Upper lobe of right lung (tissue), 1 donor: ENCODE data around the gene ARV1. TPM values are rescaled to one million over a fixed set of nuclear protein-coding genes. Genes with fewer than 3 reads are reported as not detected.
"Not testable (repeated sequence)": the region's sequence is repeated elsewhere in the genome, so short reads cannot be mapped to it uniquely, and the experiment has no call there.

Source experiments
- ATAC-seq: fragments of 200-7000 bp; cut with Tn5 transposase; one replicate; pipeline ENCODE4 v1.9.1; 2020; ENCODE audit warnings: mild to moderate bottlenecking, moderate library complexity
- DNase-seq: peaks from one replicate; pipeline ENCODE4 v3.0.0-alpha.2; 2020
- H3K27ac ChIP-seq: fragments of 200-600 bp; one replicate; pipeline ENCODE4 v1.8.0; 2022
- H3K27me3 ChIP-seq: fragments of 200-600 bp; one replicate; pipeline ENCODE4 v1.8.0; 2022; ENCODE audit warnings: mild to moderate bottlenecking
- H3K36me3 ChIP-seq: fragments of 200-600 bp; one replicate; pipeline ENCODE4 v1.8.0; 2022
- H3K4me1 ChIP-seq: fragments of 200-600 bp; one replicate; pipeline ENCODE4 v1.8.0; 2022
- H3K4me3 ChIP-seq: fragments of 200-600 bp; one replicate; pipeline ENCODE4 v1.8.0; 2022; ENCODE audit warnings: mild to moderate bottlenecking
- H3K9me3 ChIP-seq: fragments of 200-600 bp; one replicate; pipeline ENCODE4 v1.8.0; 2022
- CTCF ChIP-seq: fragments of 200-600 bp; IDR thresholded peaks from one replicate; pipeline ENCODE4 v1.8.0; 2022; ENCODE audit warnings: antibody characterized with exemption
- intact Hi-C: fragments of 100-400 bp; cut with DNase I; formaldehyde crosslinking; loops from one replicate; pipeline ENCODE4 v1.11.0; 2022
- total RNA-seq: library from RNA; stranded (reverse); fragmentation: NEBNext Ultra II Directional; extraction: Animal tissue kit (Norgen Biotek cat#: 25700); gene quantifications from one replicate; pipeline ENCODE4 v1.2.1, GENCODE V29; 2021
- donor health status: DM: no; HTN: yes; CAD: no; lungs with severe emphysema.

ARV1 gene
- total RNA-seq, 1 donor from 2014 or later, result 19.9 TPM

DNA sequence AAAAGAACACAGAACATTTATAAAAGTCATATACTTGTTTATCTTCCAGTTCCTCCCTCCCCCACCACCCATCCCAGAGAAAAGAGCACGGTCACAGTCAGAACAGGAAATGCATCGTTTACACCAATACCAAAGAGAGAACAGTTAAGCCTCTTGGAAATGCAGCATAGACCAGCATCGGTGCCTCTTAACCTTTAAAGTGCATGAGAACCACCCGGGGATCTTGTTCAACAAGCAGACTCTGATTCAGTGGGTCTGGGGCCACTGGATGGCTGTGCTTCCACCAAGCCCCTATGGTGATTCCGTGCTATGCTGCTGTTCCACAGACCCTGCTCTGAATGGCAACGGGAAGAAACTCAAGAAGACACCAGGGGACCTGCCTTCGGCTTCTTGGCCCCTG, 41.9 kb downstream of the ARV1 start:
- ATAC-seq (peak; percentile 16), DNase-seq (no peak)
- Histone ChIP-seq H3K9me3 (no peaks in the 10 kb centered on the region), H3K4me1 (peaks cover 18% of the 10 kb centered on the region), H3K27ac (peak overlapping the region; percentile 59), H3K4me3 (no peak overlapping the region), H3K36me3 (peaks cover 5% of the 10 kb centered on the region), H3K27me3 (no peaks in the 10 kb centered on the region)
- intact Hi-C loops, result no loop called here
- no peak for TF ChIP-seq CTCF

GRCh38 chr1:231021540-231022031, 42.7 kb downstream of the ARV1 start:
- no peak for DNase-seq
- H3K4me3 ChIP-seq, result no peak overlapping the region
- H3K27ac ChIP-seq, result no peak overlapping the region
- H3K4me1 ChIP-seq, result peaks cover 18% of the 10 kb centered on the region
- H3K36me3 ChIP-seq, result peaks cover 5% of the 10 kb centered on the region
- H3K9me3 ChIP-seq, result no peaks in the 10 kb centered on the region
- H3K27me3 ChIP-seq, result no peaks in the 10 kb centered on the region
- ATAC-seq, result peak; percentile 65
- no peak for TF ChIP-seq CTCF
- intact Hi-C loops, result no loop called here

DNA sequence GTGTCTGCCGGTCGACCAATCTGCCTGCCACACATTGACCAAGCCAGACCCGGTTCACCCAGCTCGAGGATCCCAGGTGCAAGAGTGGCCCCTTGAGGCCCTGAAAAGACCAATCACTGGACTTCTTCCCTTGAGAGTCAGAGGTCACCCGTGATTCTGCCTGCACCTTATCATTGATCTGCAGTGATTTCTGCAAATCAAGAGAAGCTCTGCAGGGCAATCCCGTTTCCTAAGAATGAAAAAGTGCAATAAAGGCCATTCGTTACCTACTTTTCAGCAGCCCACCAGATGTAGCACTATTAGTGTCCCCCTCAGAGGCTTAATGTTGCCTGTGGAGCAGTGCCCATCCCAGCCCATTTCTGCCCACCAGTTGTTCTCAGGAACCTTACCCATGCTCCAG, 43.6 kb downstream of the ARV1 start:
- H3K4me3 ChIP-seq, H3K9me3 ChIP-seq, H3K27ac ChIP-seq, H3K27me3 ChIP-seq, DNase-seq, intact Hi-C loops, ATAC-seq, H3K36me3 ChIP-seq: not testable (repeated sequence)
- peaks cover 19% of the 10 kb centered on the region for H3K4me1 ChIP-seq

GRCh38 chr1:231023150-231023549, 44.3 kb downstream of the ARV1 start:
- no peaks in the 10 kb centered on the region for H3K9me3 ChIP-seq
- ATAC-seq, result no peak
- no peak overlapping the region for H3K27ac ChIP-seq
- DNase-seq, result no peak
- TF ChIP-seq CTCF, result no peak
- H3K4me1 ChIP-seq, result peaks cover 25% of the 10 kb centered on the region
- H3K4me3 ChIP-seq, result no peak overlapping the region
- peaks cover 5% of the 10 kb centered on the region for H3K36me3 ChIP-seq
- no peaks in the 10 kb centered on the region for H3K27me3 ChIP-seq
- intact Hi-C loops, result no loop called here

- intact Hi-C loops, result no loop called here
- no peak for ATAC-seq
- no peak overlapping the region for H3K27ac ChIP-seq
Observed at GRCh38 chr1:231026576-231026975, 47.7 kb downstream of the ARV1 start.

More at GRCh38 chr1:231026576-231026975, 47.7 kb downstream of the ARV1 start:
- H3K4me3 ChIP-seq, result no peak overlapping the region
- H3K4me1 ChIP-seq, result peaks cover 9% of the 10 kb centered on the region
- no peak for TF ChIP-seq CTCF
- no peaks in the 10 kb centered on the region for H3K9me3 ChIP-seq
- H3K27me3 ChIP-seq, result no peaks in the 10 kb centered on the region
- no peaks in the 10 kb centered on the region for H3K36me3 ChIP-seq
- DNase-seq, result no peak
